H1 (cell line): ENCODE data around the gene CFAP97D2. TPM values are rescaled to one million over a fixed set of nuclear protein-coding genes. Genes with fewer than 3 reads are reported as not detected.

Experiments used
- CTCF ChIA-PET: fragments of 300-600 bp; sonication (Branson Sonifier 250); formaldehyde crosslinking; loops from one replicate; lab custom pipeline; 2021; ENCODE audit not compliant: partially characterized antibody; lab: Charles Lee
- POLR2A ChIA-PET: fragments of 300-600 bp; sonication (Branson Sonifier 250); formaldehyde crosslinking; loops from one replicate; lab custom pipeline; 2021; ENCODE audit warnings: inconsistent platforms; ENCODE audit not compliant: partially characterized antibody; lab: Charles Lee
- DNase-seq, 2 experiments: peaks; one replicate each; pipeline versions ENCODE4 v3.0.0 to v3.0.0-alpha.2; 2010 to 2022; ENCODE audit warnings: low spot score in 2 of 2, low read depth in 1 of 2, mixed read lengths in 1 of 2
- FAIRE-seq: peaks from 2 replicates; lab custom pipeline; 2011; peaks lifted over from hg19 to GRCh38; lab: Jason Lieb, UNC
- H2AFZ ChIP-seq: 2 replicates; pipeline ENCODE4 v1.8.1; 2012; ENCODE audit warnings: low read length, inconsistent platforms
- H2AK5ac ChIP-seq: 2 replicates; pipeline ENCODE4 v1.6.1; 2013; ENCODE audit warnings: low read depth, low read length
- H2BK120ac ChIP-seq: replicated peaks from 2 replicates; pipeline ENCODE3; 2013; ENCODE audit warnings: low read depth, low read length, inconsistent platforms
- H2BK12ac ChIP-seq: 2 replicates; pipeline ENCODE4 v1.6.1; 2013; ENCODE audit warnings: low read depth, low read length
- H2BK15ac ChIP-seq: 2 replicates; pipeline ENCODE4 v1.6.1; 2013; ENCODE audit warnings: low read length
- H2BK20ac ChIP-seq: 2 replicates; pipeline ENCODE4 v1.6.1; 2013; ENCODE audit warnings: low read length
- H2BK5ac ChIP-seq: 2 replicates; pipeline ENCODE4 v1.6.1; 2013; ENCODE audit warnings: low read depth, low read length
- H3K14ac ChIP-seq: 2 replicates; pipeline ENCODE4 v1.6.1; 2013; ENCODE audit warnings: inconsistent platforms; ENCODE audit not compliant: insufficient read length
- H3K18ac ChIP-seq: 2 replicates; pipeline ENCODE4 v1.6.1; 2013; ENCODE audit warnings: low read length; ENCODE audit errors: extremely low read depth
- H3K23ac ChIP-seq: 2 replicates; pipeline ENCODE4 v1.6.1; 2013; ENCODE audit warnings: inconsistent platforms; ENCODE audit not compliant: insufficient read length
- H3K23me2 ChIP-seq: 2 replicates; pipeline ENCODE4 v1.6.1; 2013; ENCODE audit warnings: low read depth, low read length
- H3K27ac ChIP-seq: 2 replicates; pipeline ENCODE4 v1.6.1; 2011; ENCODE audit warnings: low read depth, low read length, inconsistent platforms
- H3K27me3 ChIP-seq, 4 experiments: replicated peaks in 1 of 4; 1 replicate in 1 of 4; 2 replicates in 3 of 4; pipeline versions ENCODE4 v1.6.1 to v1.8.1; 2011 to 2013; ENCODE audit warnings: low read length in 3 of 4, mild to moderate bottlenecking in 3 of 4, inconsistent platforms in 2 of 4, mixed read lengths in 2 of 4, moderate library complexity in 1 of 4; ENCODE audit not compliant: control insufficient read depth in 3 of 4, insufficient read depth in 3 of 4; ENCODE audit errors: extremely low read depth in 1 of 4
- H3K36me3 ChIP-seq, 4 experiments: 2 replicates each; pipeline versions ENCODE4 v1.6.1 to v1.8.1; 2011 to 2013; ENCODE audit warnings: mild to moderate bottlenecking in 4 of 4, low read length in 3 of 4, moderate library complexity in 2 of 4, control low read depth in 1 of 4, inconsistent platforms in 1 of 4; ENCODE audit not compliant: insufficient read depth in 4 of 4, control insufficient read depth in 2 of 4
- H3K4ac ChIP-seq: replicated peaks from 2 replicates; pipeline ENCODE3; 2013; ENCODE audit warnings: low read length, low read depth, mixed read lengths, inconsistent platforms; ENCODE audit not compliant: insufficient read length
- H3K4me1 ChIP-seq, 4 experiments: replicated peaks in 1 of 4; 1 replicate in 1 of 4; 2 replicates in 3 of 4; pipeline versions ENCODE4 v1.6.1 to v1.8.1; 2011 to 2013; ENCODE audit warnings: low read length in 3 of 4, inconsistent platforms in 2 of 4, mixed read lengths in 1 of 4; ENCODE audit not compliant: insufficient read depth in 4 of 4, control insufficient read depth in 3 of 4
- H3K4me2 ChIP-seq, 2 experiments: 2 replicates each; pipeline versions ENCODE4 v1.6.1 to v1.8.1; 2011 to 2013; ENCODE audit warnings: low read depth in 2 of 2, low read length in 2 of 2, control low read depth in 1 of 2, inconsistent platforms in 1 of 2, mild to moderate bottlenecking in 1 of 2; ENCODE audit not compliant: insufficient read depth in 1 of 2
- H3K4me3 ChIP-seq, 4 experiments: fragments of 200-600, 300-600 bp in 1 of 4; sonication (generic), shearing (Covaris generic), sonication (Bioruptor Twin) in 1 of 4; 2 replicates each; pipeline versions ENCODE4 v1.5.1 to v1.8.1; 2011 to 2016; ENCODE audit warnings: low read length in 4 of 4, low read depth in 3 of 4, control low read depth in 2 of 4, inconsistent platforms in 2 of 4, mild to moderate bottlenecking in 2 of 4, mixed read lengths in 1 of 4, moderate library complexity in 1 of 4; ENCODE audit not compliant: insufficient read depth in 2 of 4; ENCODE audit errors: extremely low read depth in 1 of 4
- H3K56ac ChIP-seq: replicated peaks from 2 replicates; pipeline ENCODE3; 2013; ENCODE audit warnings: low read depth, mild to moderate bottlenecking, mixed read lengths, low read length, inconsistent platforms; ENCODE audit not compliant: insufficient read length
- H3K79me1 ChIP-seq: 2 replicates; pipeline ENCODE4 v1.6.1; 2013; ENCODE audit warnings: low read depth, low read length, control low read depth
- H3K79me2 ChIP-seq, 2 experiments: 2 replicates each; pipeline versions ENCODE4 v1.6.1 to v1.8.1; 2012 to 2013; ENCODE audit warnings: low read length in 2 of 2, mild to moderate bottlenecking in 2 of 2, inconsistent platforms in 1 of 2; ENCODE audit not compliant: insufficient read depth in 2 of 2, control insufficient read depth in 1 of 2
- H3K9ac ChIP-seq, 4 experiments: replicated peaks in 1 of 4; 1 replicate in 1 of 4; 2 replicates in 3 of 4; pipeline versions ENCODE4 v1.6.1 to v1.8.1; 2011 to 2013; ENCODE audit warnings: low read depth in 3 of 4, low read length in 3 of 4, control low read depth in 2 of 4, mild to moderate bottlenecking in 2 of 4, moderate library complexity in 2 of 4, inconsistent platforms in 1 of 4; ENCODE audit errors: extremely low read depth in 1 of 4
- H3K9me3 ChIP-seq, 2 experiments: 2 replicates each; pipeline versions ENCODE4 v1.6.1 to v1.8.1; 2012 to 2013; ENCODE audit warnings: mild to moderate bottlenecking in 2 of 2, moderate library complexity in 2 of 2, control low read depth in 1 of 2, inconsistent platforms in 1 of 2, low read depth in 1 of 2, low read length in 1 of 2, mixed read lengths in 1 of 2; ENCODE audit not compliant: insufficient read depth in 2 of 2
- H4K20me1 ChIP-seq, 2 experiments: replicated peaks in 1 of 2; 2 replicates each; pipeline versions ENCODE3 to v1.8.1; 2011 to 2013; ENCODE audit warnings: inconsistent platforms in 2 of 2, low read length in 2 of 2, mild to moderate bottlenecking in 1 of 2; ENCODE audit not compliant: insufficient read depth in 2 of 2, control insufficient read depth in 1 of 2
- H4K5ac ChIP-seq: 2 replicates; pipeline ENCODE4 v1.6.1; 2013; ENCODE audit warnings: low read length, low read depth, mixed read lengths, inconsistent platforms; ENCODE audit not compliant: insufficient read length
- H4K8ac ChIP-seq: 2 replicates; pipeline ENCODE4 v1.8.0; 2013; ENCODE audit warnings: mild to moderate bottlenecking, moderate library complexity, low read length, inconsistent platforms; ENCODE audit not compliant: insufficient read depth; ENCODE audit errors: extremely low read depth
- H4K91ac ChIP-seq: replicated peaks from 2 replicates; pipeline ENCODE3; 2013; ENCODE audit warnings: low read length, mixed read lengths, inconsistent platforms; ENCODE audit not compliant: insufficient read length
- CHD1 ChIP-seq: IDR thresholded peaks from 2 replicates; pipeline ENCODE4 v1.6.1; 2012; ENCODE audit warnings: low read depth, low read length, improper control_type of control experiment
- EP300 ChIP-seq, 2 experiments: IDR thresholded peaks; 1 replicate in 1 of 2; 2 replicates in 1 of 2; pipeline ENCODE4 v1.6.1; 2011 to 2012; ENCODE audit warnings: low read depth in 2 of 2, low read length in 2 of 2, mild to moderate bottlenecking in 2 of 2, borderline replicate concordance in 1 of 2, inconsistent platforms in 1 of 2, moderate library complexity in 1 of 2
- HDAC6 ChIP-seq: IDR thresholded peaks from one replicate; pipeline ENCODE4 v1.7.1; 2012; ENCODE audit warnings: low read depth, mild to moderate bottlenecking, inconsistent platforms, low read length, moderate library complexity
- RAD21 ChIP-seq, 2 experiments: IDR thresholded peaks in 1 of 2; conservative IDR thresholded peaks in 1 of 2; 2 replicates each; pipeline ENCODE4 v1.6.1; 2011; ENCODE audit warnings: low read depth in 2 of 2, low read length in 2 of 2, improper control_type of control experiment in 1 of 2, inconsistent platforms in 1 of 2, mild to moderate bottlenecking in 1 of 2, moderate library complexity in 1 of 2
- SIRT6 ChIP-seq: IDR thresholded peaks from one replicate; pipeline ENCODE4 v1.7.1; 2012; ENCODE audit warnings: low read length, inconsistent platforms
- TAF1 ChIP-seq: IDR thresholded peaks from 2 replicates; pipeline ENCODE4 v1.6.1; 2011; ENCODE audit warnings: mild to moderate bottlenecking, low read depth, low read length
- TAF7 ChIP-seq: optimal IDR thresholded peaks from 2 replicates; pipeline ENCODE3; 2011; ENCODE audit warnings: low read depth, mild to moderate bottlenecking, inconsistent platforms, low read length, moderate library complexity, borderline replicate concordance
- TCF12 ChIP-seq: IDR thresholded peaks from 2 replicates; pipeline ENCODE4 v1.6.1; 2011; ENCODE audit warnings: low read depth, mild to moderate bottlenecking, low read length
- WGBS, 2 experiments: shearing (Covaris generic) in 1 of 2; methylation state at CpG; one replicate each; pipeline versions ENCODE4 v1.1.6 to v1.1.7; 2013 to 2015; ENCODE audit warnings: low lambda C conversion rate in 2 of 2, mixed read lengths in 2 of 2, inconsistent platforms in 1 of 2, low coverage in 1 of 2, missing lambda C conversion rate in 1 of 2; ENCODE audit not compliant: insufficient replicate concordance in 2 of 2, insufficient coverage in 1 of 2, insufficient read length in 1 of 2; ENCODE audit errors: extremely low coverage in 1 of 2, missing lambda C conversion rate in 1 of 2; 5-methylcytosine and 5-hydroxymethylcytosine counted together
- polyA plus RNA-seq, 7 experiments: library from polyadenylated mRNA; depleted of rRNA in 3 of 7; stranded (reverse) in 5 of 7; unstranded in 2 of 7; fragments of >200 nt in 5 of 7; fragments of 200-250 nt in 2 of 7; gene quantifications; 1 replicate in 5 of 7; 2 replicates in 1 of 7; 4 replicates in 1 of 7; pipeline versions ENCODE4 v1.2.1 to v1.2.3, GENCODE V29; 2011 to 2013; ENCODE audit warnings: missing spikeins in 2 of 7, mixed read lengths in 2 of 7
- total RNA-seq: library from RNA; stranded (reverse); fragmentation: NEBNext Ultra II Directional; extraction: Animal tissue kit (Norgen Biotek cat#: 25700); gene quantifications from 2 replicates; pipeline ENCODE4 v1.2.1, GENCODE V29; 2021

Gene CFAP97D2
- total and polyA plus RNA-seq, 2 of the 8 experiments (the other 6 are each of a cell fraction or from before 2014, with no cell fraction given): not detected

- no peak overlapping the region for H3K9ac ChIP-seq
- H3K56ac ChIP-seq: peak overlapping the region; percentile 30
- H3K4me3 ChIP-seq: no peak overlapping the region
- no peaks in the 10 kb centered on the region for H3K36me3 ChIP-seq
- no peak overlapping the region for H2BK20ac ChIP-seq
- H3K79me1 ChIP-seq: no peaks in the 10 kb centered on the region
- no peaks in the 10 kb centered on the region for H3K9me3 ChIP-seq
- no peak overlapping the region for H3K4ac ChIP-seq
- no peak overlapping the region for H4K91ac ChIP-seq
- no peak for DNase-seq
- H4K20me1 ChIP-seq: no peaks in the 10 kb centered on the region
- 93% methylated on average over 6 of the region's 6 CpGs; no CpG with 5 or more reads in 1 of the 2 experiments for WGBS, 2 experiments
- H2AK5ac ChIP-seq: peak overlapping the region; percentile 3; the same call in 1 of the 2 replicates
- H3K14ac ChIP-seq: no peak overlapping the region
- no peak overlapping the region for H4K8ac ChIP-seq
- no peaks in the 10 kb centered on the region for H3K79me2 ChIP-seq
- H3K23me2 ChIP-seq: peaks cover 6% of the 10 kb centered on the region; the same call in 1 of the 2 replicates
- no peak overlapping the region for H2BK12ac ChIP-seq
- H2BK120ac ChIP-seq: no peak overlapping the region
- H2BK15ac ChIP-seq: no peak overlapping the region
- H3K18ac ChIP-seq: no peak overlapping the region
- ChIA-PET CTCF (interaction anchor here (1.4 kb wide), 1 partner anchor 10 kb away, joined by 4 read pairs; no protein-coding TSS in a partner anchor), POLR2A (no interaction called here)
- H3K23ac ChIP-seq: no peak overlapping the region
- H3K4me1 ChIP-seq: no peaks in the 10 kb centered on the region; a peak in 1 of 7 replicates
- H2AFZ ChIP-seq: no peak overlapping the region
- no peak overlapping the region for H2BK5ac ChIP-seq
- no peak overlapping the region for H3K27ac ChIP-seq
- no peak overlapping the region for H4K5ac ChIP-seq
- no peak overlapping the region for H3K4me2 ChIP-seq
- no peak for FAIRE-seq
- no peaks in the 10 kb centered on the region; a peak in 1 of 7 replicates for H3K27me3 ChIP-seq
- no peak for TF ChIP-seq TAF7
- TF ChIP-seq EP300 (IDR thresholded peaks at IDR 0.05; ENCODE audit: borderline replicate concordance in 1 of 2, low read depth in 2 of 2, low read length in 2 of 2): no peak
- TF ChIP-seq HDAC6: no peak
- TF ChIP-seq TAF1: no peak
- no peak for TF ChIP-seq TCF12
- no peak for TF ChIP-seq CHD1
- TF ChIP-seq SIRT6: no peak
- no peak for TF ChIP-seq RAD21 (IDR thresholded peaks at IDR 0.05 in 1 of 2, conservative IDR thresholded peaks at IDR 0.05 in 1 of 2; ENCODE audit: low read depth in 2 of 2, low read length in 2 of 2)
Measured at GRCh38 chr13:114153485-114154080, 25.5 kb upstream of the CFAP97D2 start.
